ENCODE data around the gene LMO2. TPM values are rescaled to one million over a fixed set of nuclear protein-coding genes. Genes with fewer than 3 reads are reported as not detected.
"Not testable (repeated sequence)": the region's sequence is repeated elsewhere in the genome, so short reads cannot be mapped to it uniquely, and the experiment has no call there.

LMO2 gene
- total RNA-seq, 1 donor from 2014 or later: not detected

- Mint-ChIP-seq H3K27me3 (peaks cover 15% of the 10 kb centered on the region), H3K4me1 (peaks cover 2% of the 10 kb centered on the region), H3K4me3 (no peak overlapping the region), H3K27ac (no peak overlapping the region), H3K9me3 (peaks cover 2% of the 10 kb centered on the region), H3K36me3 (ENCODE audit: low read depth) (no peaks in the 10 kb centered on the region)
- DNase-seq: no peak
- intact Hi-C loops (cut with micrococcal nuclease): no loop called here
These were observed 35.0 kb upstream of the LMO2 start for GRCh38 chr11:33926671-33927552.

GRCh38 chr11:33924341-33924740, 32.5 kb upstream of the LMO2 start:
- DNase-seq: no peak
- intact Hi-C loops (cut with micrococcal nuclease): no loop called here
- Mint-ChIP-seq H3K4me3 (no peak overlapping the region), H3K36me3 (ENCODE audit: low read depth) (no peaks in the 10 kb centered on the region), H3K27me3 (peaks cover 12% of the 10 kb centered on the region), H3K27ac (no peak overlapping the region), H3K9me3 (no peaks in the 10 kb centered on the region), H3K4me1 (no peaks in the 10 kb centered on the region)

- Mint-ChIP-seq H3K4me3 (no peak overlapping the region), H3K9me3 (no peaks in the 10 kb centered on the region), H3K27ac (no peak overlapping the region), H3K36me3 (ENCODE audit: low read depth) (no peaks in the 10 kb centered on the region), H3K27me3 (peaks cover 12% of the 10 kb centered on the region), H3K4me1 (no peaks in the 10 kb centered on the region)
- no peak for DNase-seq
- intact Hi-C loops (cut with micrococcal nuclease): no loop called here
These were observed 31.8 kb upstream of the LMO2 start for GRCh38 chr11:33923626-33924025.

GRCh38 chr11:33920838-33921613, 29.1 kb upstream of the LMO2 start:
- Mint-ChIP-seq H3K9me3 (no peaks in the 10 kb centered on the region), H3K36me3 (ENCODE audit: low read depth) (no peaks in the 10 kb centered on the region), H3K4me3 (no peak overlapping the region), H3K4me1 (no peaks in the 10 kb centered on the region), H3K27me3 (peaks cover 14% of the 10 kb centered on the region), H3K27ac (no peak overlapping the region)
- intact Hi-C loops (cut with micrococcal nuclease): no loop called here
- no peak for DNase-seq

GRCh38 chr11:33919645-33920044, 27.8 kb upstream of the LMO2 start:
- intact Hi-C loops (cut with micrococcal nuclease): no loop called here
- H3K4me3 Mint-ChIP-seq: no peak overlapping the region
- peaks cover 4% of the 10 kb centered on the region for H3K9me3 Mint-ChIP-seq
- DNase-seq: no peak
- H3K4me1 Mint-ChIP-seq: no peaks in the 10 kb centered on the region
- no peak overlapping the region for H3K27ac Mint-ChIP-seq
- no peaks in the 10 kb centered on the region for H3K36me3 Mint-ChIP-seq (ENCODE audit: low read depth)
- peaks cover 18% of the 10 kb centered on the region for H3K27me3 Mint-ChIP-seq

- H3K9me3 Mint-ChIP-seq; H3K36me3 Mint-ChIP-seq (ENCODE audit: low read depth); intact Hi-C loops (cut with micrococcal nuclease); H3K27ac Mint-ChIP-seq; DNase-seq; H3K4me1 Mint-ChIP-seq; H3K4me3 Mint-ChIP-seq: not testable (repeated sequence)
- H3K27me3 Mint-ChIP-seq: peaks cover 12% of the 10 kb centered on the region
These were observed 25.5 kb upstream of the LMO2 start for GRCh38 chr11:33917402-33917801.

GRCh38 chr11:33916736-33917135, 24.9 kb upstream of the LMO2 start:
- Mint-ChIP-seq H3K4me1 (no peaks in the 10 kb centered on the region), H3K27ac (no peak overlapping the region), H3K9me3 (peaks cover 7% of the 10 kb centered on the region), H3K4me3 (no peak overlapping the region), H3K36me3 (ENCODE audit: low read depth) (no peaks in the 10 kb centered on the region), H3K27me3 (peaks cover 13% of the 10 kb centered on the region)
- DNase-seq: no peak
- intact Hi-C loops (cut with micrococcal nuclease): no loop called here

- H3K27ac Mint-ChIP-seq: no peak overlapping the region
These were observed 23.6 kb upstream of the LMO2 start for GRCh38 chr11:33915526-33915925.

GRCh38 chr11:33913991-33914390, 22.1 kb upstream of the LMO2 start:
- H3K36me3 Mint-ChIP-seq (ENCODE audit: low read depth): no peaks in the 10 kb centered on the region
- H3K27me3 Mint-ChIP-seq: peaks cover 20% of the 10 kb centered on the region
- intact Hi-C loops (cut with micrococcal nuclease): no loop called here
- peaks cover 7% of the 10 kb centered on the region for H3K9me3 Mint-ChIP-seq
- no peak overlapping the region for H3K27ac Mint-ChIP-seq
- H3K4me3 Mint-ChIP-seq: no peak overlapping the region
- DNase-seq: no peak
- H3K4me1 Mint-ChIP-seq: no peaks in the 10 kb centered on the region

More at GRCh38 chr11:33915526-33915925, 23.6 kb upstream of the LMO2 start:
- Mint-ChIP-seq H3K36me3 (ENCODE audit: low read depth) (no peaks in the 10 kb centered on the region), H3K9me3 (peaks cover 7% of the 10 kb centered on the region), H3K27me3 (peaks cover 15% of the 10 kb centered on the region), H3K4me1 (no peaks in the 10 kb centered on the region), H3K4me3 (no peak overlapping the region)
- intact Hi-C loops (cut with micrococcal nuclease): no loop called here
- no peak for DNase-seq

GRCh38 chr11:33912405-33913361, 20.8 kb upstream of the LMO2 start:
- peaks cover 7% of the 10 kb centered on the region for H3K9me3 Mint-ChIP-seq
- peaks cover 22% of the 10 kb centered on the region for H3K27me3 Mint-ChIP-seq
- H3K4me3 Mint-ChIP-seq: no peak overlapping the region
- intact Hi-C loops (cut with micrococcal nuclease): no loop called here
- H3K4me1 Mint-ChIP-seq: no peaks in the 10 kb centered on the region
- no peak for DNase-seq
- H3K36me3 Mint-ChIP-seq (ENCODE audit: low read depth): no peaks in the 10 kb centered on the region
- no peak overlapping the region for H3K27ac Mint-ChIP-seq

- Mint-ChIP-seq H3K9me3 (peaks cover 7% of the 10 kb centered on the region), H3K27ac (no peak overlapping the region), H3K4me1 (no peaks in the 10 kb centered on the region), H3K4me3 (no peak overlapping the region), H3K27me3 (peaks cover 19% of the 10 kb centered on the region), H3K36me3 (ENCODE audit: low read depth) (no peaks in the 10 kb centered on the region)
- intact Hi-C loops (cut with micrococcal nuclease): no loop called here
- DNase-seq: no peak
These were observed 19.1 kb upstream of the LMO2 start for GRCh38 chr11:33910958-33911339.

- intact Hi-C loops (cut with micrococcal nuclease): no loop called here
- Mint-ChIP-seq H3K27ac (no peak overlapping the region), H3K27me3 (peaks cover 16% of the 10 kb centered on the region)
These were observed 18.6 kb upstream of the LMO2 start for GRCh38 chr11:33910296-33910957.

GRCh38 chr11:33909552-33909951, 17.7 kb upstream of the LMO2 start:
- no peak overlapping the region for H3K27ac Mint-ChIP-seq
- H3K4me1 Mint-ChIP-seq: no peaks in the 10 kb centered on the region
- DNase-seq: no peak
- H3K4me3 Mint-ChIP-seq: no peak overlapping the region
- no peaks in the 10 kb centered on the region for H3K36me3 Mint-ChIP-seq (ENCODE audit: low read depth)
- H3K9me3 Mint-ChIP-seq: peaks cover 3% of the 10 kb centered on the region
- peaks cover 17% of the 10 kb centered on the region for H3K27me3 Mint-ChIP-seq
- intact Hi-C loops (cut with micrococcal nuclease): no loop called here

More at GRCh38 chr11:33910296-33910957, 18.6 kb upstream of the LMO2 start:
- no peaks in the 10 kb centered on the region for H3K36me3 Mint-ChIP-seq (ENCODE audit: low read depth)
- no peak overlapping the region for H3K4me3 Mint-ChIP-seq
- H3K9me3 Mint-ChIP-seq: peaks cover 3% of the 10 kb centered on the region
- H3K4me1 Mint-ChIP-seq: no peaks in the 10 kb centered on the region
- DNase-seq: no peak
